ENCODE measurements around the gene CAPS.

- TF ChIP-seq POLR2A (IDR thresholded peaks at IDR 0.05) (no peak), CTCF (IDR thresholded peaks at IDR 0.05) (no peak)
Observed at GRCh38 chr19:5955636-5955935, 41.5 kb downstream of the CAPS start.
